ENCODE measurements around the gene IPCEF1. TPM values are rescaled to one million over a fixed set of nuclear protein-coding genes. Genes with fewer than 3 reads are reported as not detected.
"Not testable (repeated sequence)": the region's sequence is repeated elsewhere in the genome, so short reads cannot be mapped to it uniquely, and the experiment has no call there.

The IPCEF1 gene
- total RNA-seq, 4 donors from 2014 or later = 0.37 to 8.7 (median 3.8) TPM

DNA sequence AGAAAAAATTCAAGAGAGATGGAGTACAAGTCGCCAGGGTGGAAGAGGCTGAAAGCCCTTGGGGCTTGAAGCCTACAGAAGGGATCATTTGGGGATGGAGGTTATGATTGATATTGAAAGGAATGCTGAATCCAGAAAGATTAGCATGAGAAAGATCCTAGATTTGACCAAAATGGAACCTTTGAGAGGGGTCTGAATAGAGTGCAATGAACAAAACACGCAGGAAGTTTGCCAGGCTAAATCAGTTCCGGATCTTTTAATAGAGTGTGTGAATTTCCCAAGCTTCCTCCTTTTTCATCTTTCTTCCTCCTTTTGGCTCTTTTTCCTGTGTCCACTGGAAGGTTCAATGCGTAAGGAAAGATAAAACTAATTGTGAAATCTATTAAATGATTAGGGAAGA is 15.3 kb downstream of the IPCEF1 start:
- no peak for TF ChIP-seq EP300 (IDR thresholded peaks at IDR 0.05; ENCODE audit: low read depth)
- no peak for TF ChIP-seq POLR2A (IDR thresholded peaks at IDR 0.05)
- TF ChIP-seq POLR2AphosphoS5 (IDR thresholded peaks at IDR 0.05) = no peak
- TF ChIP-seq, protein P1, sequence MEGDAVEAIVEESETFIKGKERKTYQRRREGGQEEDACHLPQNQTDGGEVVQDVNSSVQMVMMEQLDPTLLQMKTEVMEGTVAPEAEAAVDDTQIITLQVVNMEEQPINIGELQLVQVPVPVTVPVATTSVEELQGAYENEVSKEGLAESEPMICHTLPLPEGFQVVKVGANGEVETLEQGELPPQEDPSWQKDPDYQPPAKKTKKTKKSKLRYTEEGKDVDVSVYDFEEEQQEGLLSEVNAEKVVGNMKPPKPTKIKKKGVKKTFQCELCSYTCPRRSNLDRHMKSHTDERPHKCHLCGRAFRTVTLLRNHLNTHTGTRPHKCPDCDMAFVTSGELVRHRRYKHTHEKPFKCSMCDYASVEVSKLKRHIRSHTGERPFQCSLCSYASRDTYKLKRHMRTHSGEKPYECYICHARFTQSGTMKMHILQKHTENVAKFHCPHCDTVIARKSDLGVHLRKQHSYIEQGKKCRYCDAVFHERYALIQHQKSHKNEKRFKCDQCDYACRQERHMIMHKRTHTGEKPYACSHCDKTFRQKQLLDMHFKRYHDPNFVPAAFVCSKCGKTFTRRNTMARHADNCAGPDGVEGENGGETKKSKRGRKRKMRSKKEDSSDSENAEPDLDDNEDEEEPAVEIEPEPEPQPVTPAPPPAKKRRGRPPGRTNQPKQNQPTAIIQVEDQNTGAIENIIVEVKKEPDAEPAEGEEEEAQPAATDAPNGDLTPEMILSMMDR (IDR thresholded peaks at IDR 0.05) = no peak
- DNase-seq = no peak
- no peak overlapping the region for H3K4me3 ChIP-seq
- H3K4me1 ChIP-seq = peaks cover 0 to 7% (median 0%) of the 10 kb centered on the region in 4 donors
- no peak overlapping the region for H3K27ac ChIP-seq
- no peaks in the 10 kb centered on the region for H3K27me3 ChIP-seq
- intact Hi-C loops (cut with DNase I; ENCODE audit: low total_unique reads) (no loop called here), in situ Hi-C loops (cut with MboI; ENCODE audit: low pct_ligation_motif_present in 1 of 4, low pct_unique_long_range_greater_than_20kb in 1 of 4, low sequenced_read_pairs in 3 of 4) (no loop called here)
- H3K36me3 ChIP-seq = no peaks in the 10 kb centered on the region
- WGBS, 2 donors (ENCODE audit: low coverage in 1 of 2) = 83 to 88% methylated on average over 4 of the region's 4 CpGs
- H3K9me3 ChIP-seq = no peaks in the 10 kb centered on the region

DNA sequence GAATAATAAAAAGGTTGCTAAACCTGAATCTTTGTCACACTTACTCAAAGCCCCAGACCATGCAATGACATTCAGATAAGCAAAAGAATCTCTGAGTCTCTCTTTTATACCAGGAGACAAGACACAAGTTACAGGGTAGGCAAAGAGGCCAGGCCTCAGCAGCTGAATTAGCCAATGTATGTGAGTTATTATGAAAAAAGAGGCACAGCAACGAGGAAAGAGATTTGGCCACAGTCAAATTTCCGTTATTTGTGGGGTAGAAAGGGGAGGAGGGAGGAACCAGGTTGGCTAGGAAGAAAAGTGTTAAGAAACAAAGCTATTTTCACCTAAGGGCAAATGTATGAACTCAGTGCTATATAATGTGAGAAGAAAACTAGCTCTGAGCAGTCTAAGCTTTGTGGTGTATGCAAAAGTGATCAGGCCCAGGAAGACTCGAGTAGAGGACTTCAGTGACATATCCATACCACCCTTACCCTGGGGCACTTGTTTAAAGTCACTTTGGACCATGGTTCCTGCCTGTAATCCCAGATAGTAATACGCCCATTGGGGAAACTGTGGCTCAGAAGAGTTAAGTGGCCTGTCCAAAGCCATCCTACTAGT is 19.1 kb downstream of the IPCEF1 start:
- no peaks in the 10 kb centered on the region for H3K36me3 ChIP-seq
- in situ Hi-C loops (cut with MboI; ENCODE audit: low pct_ligation_motif_present in 1 of 4, low pct_unique_long_range_greater_than_20kb in 1 of 4, low sequenced_read_pairs in 3 of 4) = no loop called here
- H3K4me3 ChIP-seq = no peak overlapping the region
- no peaks in the 10 kb centered on the region for H3K27me3 ChIP-seq
- H3K4me1 ChIP-seq = no peaks in the 10 kb centered on the region
- intact Hi-C loops (cut with DNase I; ENCODE audit: low total_unique reads) = no loop called here
- 51 to 80% methylated on average over 3 to 4 of the region's 4 CpGs for WGBS, 2 donors (ENCODE audit: low coverage in 1 of 2)
- no peak overlapping the region for H3K27ac ChIP-seq
- TF ChIP-seq EP300 (IDR thresholded peaks at IDR 0.05; ENCODE audit: low read depth) (no peak), POLR2AphosphoS5 (IDR thresholded peaks at IDR 0.05) (no peak), POLR2A (IDR thresholded peaks at IDR 0.05) (no peak)
- TF ChIP-seq, protein P1 (IDR thresholded peaks at IDR 0.05) = no peak
- DNase-seq = no peak
- no peaks in the 10 kb centered on the region for H3K9me3 ChIP-seq

DNA sequence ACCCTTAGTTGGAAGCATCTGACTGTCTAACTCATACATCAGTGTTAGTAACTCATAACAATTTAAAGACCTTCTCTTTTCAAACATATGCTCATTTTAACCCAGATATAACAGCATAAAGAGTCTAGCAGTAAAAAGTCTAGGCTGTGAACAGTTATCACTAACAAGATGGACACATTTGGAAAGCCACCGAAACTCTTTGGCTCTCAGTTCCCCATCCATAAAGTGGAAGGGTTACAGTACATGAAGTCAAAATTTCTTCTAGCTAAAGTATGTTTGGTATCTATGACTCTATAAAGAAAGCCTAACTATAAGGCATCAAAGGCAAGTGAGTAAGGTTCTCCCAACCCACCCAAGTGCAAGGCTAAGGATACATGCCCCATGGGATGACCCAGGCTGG is 22.5 kb downstream of the IPCEF1 start:
- 80 to 89% methylated on average over 1 of the region's 1 CpG for WGBS, 2 donors (ENCODE audit: low coverage in 1 of 2)
- H3K9me3 ChIP-seq; in situ Hi-C loops (cut with MboI; ENCODE audit: low pct_ligation_motif_present in 1 of 4, low pct_unique_long_range_greater_than_20kb in 1 of 4, low sequenced_read_pairs in 3 of 4); intact Hi-C loops (cut with DNase I; ENCODE audit: low total_unique reads); H3K4me1 ChIP-seq; H3K27me3 ChIP-seq; H3K27ac ChIP-seq; H3K4me3 ChIP-seq; DNase-seq; H3K36me3 ChIP-seq: not testable (repeated sequence)

DNA sequence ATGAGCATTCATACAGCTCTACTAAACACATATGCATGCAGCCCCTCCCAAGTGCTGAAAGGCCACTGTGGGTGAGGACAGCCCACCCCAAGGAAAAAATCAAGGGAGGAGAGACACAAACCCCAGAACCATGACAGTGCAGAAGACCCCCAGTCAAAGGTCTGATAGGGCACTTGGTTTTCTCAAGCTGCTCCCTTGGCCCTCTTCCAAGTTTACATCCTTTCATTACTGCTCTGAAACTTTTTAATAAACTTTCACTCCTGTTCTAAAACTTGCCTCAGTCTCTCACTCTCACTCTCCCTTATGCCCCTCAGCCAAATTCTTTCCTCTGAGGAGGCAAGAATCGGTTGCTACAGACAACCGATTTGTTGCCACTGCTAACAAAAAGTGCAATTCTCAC is 24.9 kb downstream of the IPCEF1 start:
- no peaks in the 10 kb centered on the region for H3K4me1 ChIP-seq
- no peaks in the 10 kb centered on the region for H3K36me3 ChIP-seq
- no peak overlapping the region for H3K27ac ChIP-seq
- no peak for TF ChIP-seq POLR2A (IDR thresholded peaks at IDR 0.05)
- TF ChIP-seq EP300 (IDR thresholded peaks at IDR 0.05; ENCODE audit: low read depth) = no peak
- no peak for TF ChIP-seq POLR2AphosphoS5 (IDR thresholded peaks at IDR 0.05)
- TF ChIP-seq, protein P1 (IDR thresholded peaks at IDR 0.05) = no peak
- no peaks in the 10 kb centered on the region for H3K9me3 ChIP-seq
- in situ Hi-C loops (cut with MboI; ENCODE audit: low pct_ligation_motif_present in 1 of 4, low pct_unique_long_range_greater_than_20kb in 1 of 4, low sequenced_read_pairs in 3 of 4) = no loop called here
- no peak overlapping the region for H3K4me3 ChIP-seq
- 74 to 90% methylated on average over 2 of the region's 2 CpGs for WGBS, 2 donors (ENCODE audit: low coverage in 1 of 2)
- H3K27me3 ChIP-seq = no peaks in the 10 kb centered on the region
- DNase-seq = no peak
- intact Hi-C loops (cut with DNase I; ENCODE audit: low total_unique reads) = no loop called here

Measured in transverse colon (tissue), 4 donors.